ENCODE data around the gene PEX11G. TPM values are rescaled to one million over a fixed set of nuclear protein-coding genes. Genes with fewer than 3 reads are reported as not detected.

PEX11G gene
- total and polyA plus RNA-seq, 2 of the 8 experiments (the other 6 are each of a cell fraction or from before 2014, with no cell fraction given) = 2.1 to 4.3 TPM

- H3K23me2 ChIP-seq (ENCODE audit: low read depth, low read length) = no peaks in the 10 kb centered on the region; the same call in 1 of the 2 replicates
- no peaks in the 10 kb centered on the region for H3K36me3 ChIP-seq (ENCODE audit: control insufficient read depth in 2 of 4, insufficient read depth in 4 of 4, low read length in 3 of 4)
- no peak overlapping the region for H3K14ac ChIP-seq (ENCODE audit: insufficient read length)
- H2BK5ac ChIP-seq (ENCODE audit: low read depth, low read length) = no peak overlapping the region
- no peak overlapping the region for H3K4me3 ChIP-seq (ENCODE audit: extremely low read depth in 1 of 4, insufficient read depth in 2 of 4, low read depth in 3 of 4, low read length in 4 of 4)
- no peaks in the 10 kb centered on the region for H3K9me3 ChIP-seq (ENCODE audit: insufficient read depth in 2 of 2, low read depth in 1 of 2, low read length in 1 of 2)
- H4K5ac ChIP-seq (ENCODE audit: insufficient read length, low read depth, low read length) = no peak overlapping the region
- no peak overlapping the region for H3K27ac ChIP-seq (ENCODE audit: low read depth, low read length)
- DNase-seq (ENCODE audit: low read depth in 1 of 2, low spot score in 2 of 2) (no peak), FAIRE-seq (no peak)
- no peak overlapping the region for H2AK5ac ChIP-seq (ENCODE audit: low read depth, low read length)
- no peak overlapping the region for H2BK20ac ChIP-seq (ENCODE audit: low read length)
- H3K4me2 ChIP-seq (ENCODE audit: insufficient read depth in 1 of 2, low read depth in 2 of 2, low read length in 2 of 2) = no peak overlapping the region
- H2BK15ac ChIP-seq (ENCODE audit: low read length) = no peak overlapping the region
- H2AFZ ChIP-seq (ENCODE audit: low read length) = no peak overlapping the region
- 87% methylated on average over 8 of the region's 9 CpGs; no CpG with 5 or more reads in 1 of the 2 experiments for WGBS, 2 experiments (ENCODE audit: extremely low coverage in 1 of 2, insufficient coverage in 1 of 2, insufficient read length in 1 of 2, insufficient replicate concordance in 2 of 2, low coverage in 1 of 2, low lambda C conversion rate in 2 of 2, missing lambda C conversion rate in 1 of 2)
- H4K91ac ChIP-seq (replicated peaks; ENCODE audit: insufficient read length, low read length) = no peak overlapping the region
- H2BK120ac ChIP-seq (replicated peaks; ENCODE audit: low read depth, low read length) = no peak overlapping the region
- ChIA-PET POLR2A (ENCODE audit: partially characterized antibody) (interaction anchor here (0.6 kb wide), 1 partner anchor 79 kb away, joined by 4 read pairs; no protein-coding TSS in a partner anchor), CTCF (ENCODE audit: partially characterized antibody) (interaction anchor here (1.9 kb wide), 1 partner anchor 17 kb away, joined by 4 read pairs; no protein-coding TSS in a partner anchor)
- no peaks in the 10 kb centered on the region for H3K79me1 ChIP-seq (ENCODE audit: low read depth, low read length)
- no peak overlapping the region for H3K9ac ChIP-seq (replicated peaks in 1 of 4; ENCODE audit: extremely low read depth in 1 of 4, low read depth in 3 of 4, low read length in 3 of 4)
- no peak overlapping the region for H3K56ac ChIP-seq (replicated peaks; ENCODE audit: insufficient read length, low read depth, low read length)
- H3K4ac ChIP-seq (replicated peaks; ENCODE audit: insufficient read length, low read depth, low read length) = no peak overlapping the region
- H3K18ac ChIP-seq (ENCODE audit: extremely low read depth, low read length) = no peak overlapping the region
- H2BK12ac ChIP-seq (ENCODE audit: low read depth, low read length) = no peak overlapping the region
- peaks cover 0 to 15% (median 12%) of the 10 kb centered on the region in 4 experiments; a peak in 5 of 7 replicates for H3K4me1 ChIP-seq (replicated peaks in 1 of 4; ENCODE audit: control insufficient read depth in 3 of 4, insufficient read depth in 4 of 4, low read length in 3 of 4)
- H3K79me2 ChIP-seq (ENCODE audit: control insufficient read depth in 1 of 2, insufficient read depth in 2 of 2, low read length in 2 of 2) = no peaks in the 10 kb centered on the region
- H4K8ac ChIP-seq (ENCODE audit: extremely low read depth, insufficient read depth, low read length) = no peak overlapping the region
- no peak overlapping the region for H3K23ac ChIP-seq (ENCODE audit: insufficient read length)
- H4K20me1 ChIP-seq (replicated peaks in 1 of 2; ENCODE audit: control insufficient read depth in 1 of 2, insufficient read depth in 2 of 2, low read length in 2 of 2) = no peaks in the 10 kb centered on the region
- peaks cover 0 to 2% (median 0%) of the 10 kb centered on the region in 4 experiments; a peak in 3 of 7 replicates for H3K27me3 ChIP-seq (replicated peaks in 1 of 4; ENCODE audit: control insufficient read depth in 3 of 4, extremely low read depth in 1 of 4, insufficient read depth in 3 of 4, low read length in 3 of 4)
- TF ChIP-seq CTBP2 (IDR thresholded peaks at IDR 0.05; ENCODE audit: borderline replicate concordance, insufficient read depth, insufficient read length, low read length) (no peak), EGR1 (IDR thresholded peaks at IDR 0.05; ENCODE audit: borderline replicate concordance, low read depth, low read length) (no peak), CEBPB (IDR thresholded peaks at IDR 0.05; ENCODE audit: low read depth, low read length) (no peak), KDM5A (IDR thresholded peaks at IDR 0.05; ENCODE audit: low read length) (no peak), SP4 (IDR thresholded peaks at IDR 0.05; ENCODE audit: low read length) (no peak)
Measured at GRCh38 chr19:7478843-7479227, 10.0 kb downstream of the PEX11G start.
